ENCODE data around the gene GPHN.

GRCh38 chr14:66881596-66881995 lies 373.6 kb downstream of the GPHN start:
- TF ChIP-seq CTCF (IDR thresholded peaks at IDR 0.05) = no peak
- no peak for TF ChIP-seq POLR2A (IDR thresholded peaks at IDR 0.05)

Data from right lobe of liver (tissue), 4 donors.